ENCODE results near the gene CDHR5.

Gene CDHR5

DNA sequence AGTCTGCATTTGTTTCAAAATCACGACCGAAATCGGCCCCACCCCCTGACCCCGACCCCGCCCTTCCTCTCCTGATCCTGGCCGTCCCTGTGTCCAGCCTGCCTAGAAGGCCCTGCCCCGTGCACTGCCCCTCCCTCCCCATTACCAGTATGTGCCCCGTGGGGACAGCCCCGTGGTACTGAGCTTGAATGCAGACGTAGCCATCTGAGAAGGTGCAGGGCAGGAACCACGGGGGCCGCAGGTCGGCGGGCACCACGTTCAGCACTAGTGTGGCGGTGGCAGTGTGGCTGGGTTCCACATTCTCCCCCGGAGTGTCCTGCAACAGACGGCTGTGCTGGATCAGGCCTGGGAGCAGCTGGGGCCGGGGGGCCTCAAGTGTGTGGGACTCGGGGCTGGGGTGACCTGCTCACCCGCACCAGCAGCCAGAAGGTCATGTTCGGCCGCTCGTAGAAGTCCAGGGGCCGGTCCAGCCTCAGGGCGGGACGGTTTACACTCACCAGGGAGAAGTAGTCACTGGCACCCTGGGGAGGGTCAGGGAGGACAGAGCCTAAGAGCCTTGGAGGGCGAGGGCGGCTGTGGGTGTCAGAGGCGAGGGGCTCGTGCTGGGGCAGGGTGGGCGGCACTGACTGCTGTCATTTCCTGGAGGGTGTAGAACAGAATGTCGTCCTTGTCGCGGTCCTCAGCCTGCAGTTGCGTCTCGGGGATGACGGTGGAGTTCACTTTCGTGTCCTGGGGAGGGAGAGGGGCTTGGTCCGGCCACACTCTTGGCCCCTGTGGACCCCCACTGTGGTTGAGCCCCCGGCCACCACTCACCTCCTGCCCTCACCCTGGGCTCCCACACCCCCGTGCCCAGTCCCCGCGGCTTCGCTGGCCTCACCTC, 3.6 kb downstream of the CDHR5 start:
- DNase-seq = no peak

DNA sequence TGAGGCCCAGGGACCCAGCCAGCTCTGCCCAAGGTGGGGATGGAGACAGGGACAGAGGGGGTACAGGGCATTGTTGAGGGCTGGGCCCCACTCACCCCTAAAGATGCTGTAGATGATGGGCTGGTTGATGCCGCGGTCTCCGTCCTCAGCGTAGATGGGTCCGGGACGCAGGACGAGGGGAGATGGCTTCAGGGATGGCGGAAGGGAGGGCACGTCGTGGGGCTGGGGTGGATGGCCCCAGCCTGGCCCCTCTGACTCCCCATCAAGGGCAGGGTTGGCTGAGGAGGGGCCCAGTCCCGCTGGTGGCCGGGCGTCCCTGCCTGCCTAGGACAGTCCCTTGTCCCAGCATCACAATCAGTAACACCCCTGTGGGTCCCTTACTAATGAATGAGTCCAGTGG, 4.6 kb downstream of the CDHR5 start:
- no peak for DNase-seq

DNA sequence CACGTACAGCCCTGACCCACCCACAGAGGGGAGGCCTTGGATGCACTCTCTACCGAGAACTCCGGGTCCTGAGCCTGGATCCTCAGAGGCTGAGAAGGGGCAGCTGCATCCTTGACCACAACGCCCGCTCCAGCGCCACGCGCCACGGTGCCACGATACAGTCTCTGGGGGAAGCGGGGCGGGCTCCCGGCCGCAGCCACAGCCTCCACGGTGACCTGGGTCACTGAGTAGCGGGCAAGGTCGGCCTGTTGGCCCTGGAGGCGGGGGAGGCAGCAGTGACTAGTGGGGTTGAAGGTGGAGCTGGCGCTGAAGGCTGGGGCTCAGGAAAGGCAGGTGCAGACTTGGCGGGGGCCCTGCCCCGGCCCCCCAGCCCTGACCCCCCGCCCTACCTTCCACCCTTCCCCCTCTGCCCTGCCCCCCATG, 5.1 kb downstream of the CDHR5 start:
- DNase-seq = no peak

DNA sequence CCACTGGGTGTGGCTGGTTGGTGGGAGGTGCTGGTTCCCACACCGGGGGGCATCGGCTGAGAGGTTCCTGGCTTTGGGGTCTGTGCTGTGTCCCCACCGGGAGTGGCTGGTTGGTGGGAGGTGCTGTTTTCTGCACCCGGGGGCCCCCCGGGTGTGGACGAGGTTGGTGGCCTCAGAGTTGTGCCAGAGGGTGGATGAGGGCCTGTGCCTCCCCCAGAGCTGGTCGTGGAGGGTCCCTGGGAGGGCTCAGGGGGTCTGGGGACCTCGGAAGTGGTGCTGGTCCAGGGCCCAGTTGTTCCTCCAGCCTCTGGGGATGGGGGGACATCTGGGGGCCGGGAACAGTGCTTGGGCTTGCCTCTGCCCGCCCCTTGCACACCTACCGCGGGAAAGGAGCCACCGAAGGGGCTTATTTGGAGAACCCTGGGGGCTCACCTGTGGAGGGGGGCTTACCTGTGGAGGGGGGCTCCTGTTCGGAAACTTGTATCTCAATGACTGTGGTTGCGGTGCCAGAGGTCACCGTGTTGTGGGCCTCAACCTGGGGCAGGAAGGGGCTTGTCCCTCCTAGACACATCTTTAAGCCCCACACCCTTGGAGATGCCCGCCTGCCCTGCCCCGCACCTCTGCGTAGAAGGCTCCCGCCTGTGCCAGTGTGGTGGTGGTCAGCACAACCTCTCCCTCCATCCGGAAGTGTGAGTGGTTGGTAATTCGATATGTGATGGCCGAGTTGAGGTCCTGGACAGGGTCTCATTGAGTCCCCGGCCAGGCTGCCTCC, 5.7 kb downstream of the CDHR5 start:
- DNase-seq = no peak

DNA sequence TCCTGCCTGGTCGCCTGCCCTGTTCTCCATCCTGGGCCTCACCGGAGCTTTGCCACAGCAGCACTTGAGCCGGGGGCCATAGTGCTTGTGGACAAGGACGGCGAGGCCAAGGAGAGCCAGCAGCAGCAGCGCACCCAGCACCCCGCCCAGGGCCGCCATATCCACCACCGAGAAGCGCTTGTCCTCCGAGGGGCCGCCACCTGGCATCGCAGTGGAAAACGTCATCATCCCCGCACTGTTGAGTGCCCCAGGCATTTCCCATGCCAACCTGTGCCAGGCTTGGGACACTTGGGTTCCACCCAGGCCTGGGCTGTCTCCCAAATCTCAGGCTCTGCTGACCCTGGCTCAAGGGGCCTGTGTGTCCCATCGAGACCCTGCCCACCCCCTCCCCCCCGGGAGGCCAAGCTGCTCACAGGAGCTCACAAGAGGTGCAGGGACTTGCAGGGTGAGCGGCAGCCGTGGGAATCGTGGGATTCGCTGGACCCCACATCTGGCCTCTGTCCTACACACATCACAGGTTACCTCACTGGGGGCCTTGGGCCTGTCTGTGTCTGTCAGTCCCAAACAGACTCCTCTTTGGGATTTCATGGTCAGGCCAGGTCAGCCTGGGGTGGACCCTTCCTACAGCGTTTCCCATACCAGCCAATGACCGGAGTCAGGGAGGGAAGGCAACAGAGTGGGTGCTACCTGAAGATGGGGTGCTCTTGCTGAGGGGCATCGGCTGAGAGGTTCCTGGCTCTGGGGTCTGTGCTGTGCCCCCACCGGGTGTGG, 6.7 kb downstream of the CDHR5 start:
- DNase-seq = no peak

DNA sequence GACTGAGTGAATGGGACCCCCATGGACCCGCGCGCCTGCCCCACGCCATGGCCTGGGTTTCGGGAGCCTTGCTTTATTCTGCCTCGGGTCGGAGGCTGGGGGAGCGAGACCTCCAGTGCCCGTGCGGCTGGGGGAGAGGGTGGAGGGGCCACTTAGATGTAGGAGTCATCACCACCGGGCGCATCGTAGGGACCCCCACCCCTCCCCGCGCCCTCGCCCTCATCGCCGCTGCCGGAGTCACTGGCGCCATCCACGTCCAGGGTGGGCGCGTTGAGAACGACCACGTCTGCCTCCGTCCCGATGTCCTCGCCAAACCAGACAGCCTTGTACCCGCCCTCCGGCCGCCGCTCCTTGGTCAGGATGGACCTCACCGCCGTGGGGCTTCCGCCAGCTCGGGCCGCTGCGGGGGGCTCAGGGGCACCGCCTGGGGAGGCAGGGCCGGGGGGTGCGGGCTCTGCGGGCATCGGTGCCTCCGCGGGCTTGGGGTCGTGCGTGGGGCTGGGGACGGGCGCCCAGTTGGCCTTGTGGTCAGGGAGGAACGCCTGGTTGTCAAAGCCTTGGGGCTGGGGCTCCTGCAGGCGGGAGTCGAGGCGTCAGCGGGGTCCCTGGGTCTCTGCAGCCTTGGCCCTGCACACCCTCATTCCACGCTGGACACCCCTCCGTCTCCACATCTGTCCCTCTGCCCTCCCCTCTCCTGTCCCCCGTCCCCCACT, 7.4 kb downstream of the CDHR5 start:
- DNase-seq = no peak

DNA sequence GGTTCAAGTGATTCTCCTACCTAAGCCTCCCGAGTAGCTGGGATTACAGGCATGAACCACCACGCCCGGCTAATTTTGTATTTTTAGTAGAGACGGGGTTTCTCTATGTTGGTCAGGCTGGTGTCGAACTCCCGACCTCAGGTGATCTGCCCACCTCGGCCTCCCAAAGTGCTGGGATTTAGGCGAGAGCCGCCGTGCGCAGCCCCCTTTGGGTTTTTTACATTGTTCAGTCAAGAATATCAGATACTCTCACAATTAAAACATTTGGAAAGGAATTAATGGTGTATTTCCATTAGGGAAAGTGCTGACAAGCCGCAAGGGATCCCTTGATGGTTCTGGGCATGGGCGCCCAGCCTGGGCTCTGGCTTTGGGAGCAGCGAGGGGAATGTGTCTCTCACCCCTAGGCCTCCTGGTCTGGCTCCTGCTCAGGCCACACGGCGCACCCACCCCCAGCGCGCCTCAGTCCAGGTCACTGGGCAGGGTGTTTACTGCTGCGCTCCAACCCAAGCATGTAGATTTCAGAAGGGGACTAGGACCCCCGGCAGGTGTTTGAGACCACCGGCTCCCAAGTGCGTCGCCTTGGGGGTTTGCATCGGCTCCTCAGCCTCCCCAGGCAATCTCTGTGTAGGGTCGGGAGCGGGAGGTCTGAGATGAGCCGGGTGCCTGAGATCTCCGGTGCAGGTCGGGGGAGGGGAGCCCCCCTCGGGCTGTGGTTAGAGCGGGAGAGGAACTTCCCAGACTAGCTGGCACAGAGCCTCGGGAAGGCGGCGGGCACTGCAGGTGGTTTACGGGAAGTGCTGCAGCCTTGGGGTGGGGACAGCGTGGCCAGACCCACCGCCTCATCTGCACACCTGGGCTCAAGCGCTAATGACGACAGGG, 8.2 kb downstream of the CDHR5 start:
- DNase-seq = no peak

DNA sequence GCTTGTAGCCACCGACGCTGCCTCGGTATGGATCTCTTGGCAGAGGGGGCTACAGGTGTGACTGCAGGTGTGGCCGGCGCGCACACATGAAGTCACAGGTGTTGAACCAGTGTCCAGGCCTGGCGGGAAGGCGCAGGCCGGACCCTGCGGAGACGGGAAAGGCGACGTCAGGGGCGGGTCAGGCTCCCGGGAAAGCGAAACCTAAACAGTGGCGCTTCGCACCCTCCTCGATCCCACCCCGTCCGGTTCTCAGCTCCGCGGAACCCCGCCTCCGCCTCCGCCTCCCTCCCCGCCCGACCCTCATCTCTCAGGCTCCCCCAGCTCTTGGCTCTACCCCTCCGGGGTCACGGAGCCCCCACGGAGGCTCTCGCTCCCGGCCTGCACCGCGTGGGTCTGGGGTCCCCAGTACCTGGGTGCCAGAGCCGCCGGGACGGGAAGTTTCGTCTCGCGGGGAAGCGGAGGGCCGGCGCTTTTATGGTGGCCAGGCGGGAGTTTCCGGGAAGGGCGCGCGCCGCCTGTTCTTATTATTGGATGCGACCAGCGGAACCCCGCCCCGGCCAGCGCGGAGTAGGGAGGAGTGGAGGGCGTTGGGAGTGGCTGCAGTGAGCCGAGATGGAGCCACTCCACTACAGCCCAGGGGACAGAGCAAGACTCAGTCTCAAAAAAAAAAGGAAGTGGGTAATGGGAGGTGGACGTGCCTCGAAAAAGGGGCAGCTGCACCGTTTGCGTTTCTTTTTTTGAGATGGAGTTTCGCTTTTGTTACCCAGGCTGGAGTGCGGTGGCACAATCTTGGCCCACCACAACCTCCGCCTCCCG, 9.0 kb downstream of the CDHR5 start, which contains the start of gene IRF7:
Gene IRF7, minus strand, starts transcription at position 447 of the 816 bp plus-strand sequence. CDS start 586 bp downstream, outside the sequence.
- peak; percentile 85 to 96 for DNase-seq

DNA sequence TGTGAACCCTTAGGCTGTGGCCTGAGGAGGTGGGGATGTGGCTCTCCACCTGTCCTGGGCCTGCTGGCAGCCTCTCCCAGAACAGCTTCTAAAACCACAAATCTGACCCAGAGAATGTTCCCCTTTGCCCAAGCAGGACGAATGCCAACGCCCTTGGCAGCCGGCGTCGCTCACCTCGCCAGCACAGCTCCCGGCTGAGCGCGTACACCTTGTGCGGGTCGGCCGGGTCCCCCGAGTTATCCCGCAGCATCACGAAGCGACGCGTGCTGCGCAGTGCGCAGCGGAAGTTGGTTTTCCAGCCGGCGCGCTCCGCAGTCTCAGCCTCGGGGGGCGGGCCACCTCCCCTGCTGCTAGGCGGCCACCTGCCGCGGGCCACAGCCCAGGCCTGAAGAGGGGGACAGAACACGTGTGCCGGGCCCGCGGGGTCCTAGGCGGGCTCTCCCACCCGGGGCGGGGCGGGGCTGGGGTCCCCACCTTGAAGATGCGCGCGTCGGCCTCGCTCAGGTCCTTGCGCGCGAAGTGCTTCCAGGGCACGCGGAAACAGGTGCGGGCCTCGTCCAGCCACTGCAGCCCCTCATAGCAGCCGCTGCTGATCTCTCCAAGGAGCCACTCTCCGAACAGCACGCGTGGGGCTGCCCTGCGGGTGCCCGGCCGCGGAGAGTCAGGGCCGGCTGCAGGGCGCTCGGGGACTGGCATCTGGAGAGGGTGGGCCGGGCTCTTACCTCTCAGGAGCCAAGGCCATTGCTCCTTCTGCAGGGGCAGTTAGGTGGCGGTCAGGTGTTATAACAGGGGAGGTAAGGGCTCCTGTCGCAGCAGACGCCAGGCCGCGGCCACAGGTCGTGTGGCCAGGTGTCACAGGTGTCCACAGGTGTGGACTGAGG, 9.9 kb downstream of the CDHR5 start:
- DNase-seq = no peak

DNA sequence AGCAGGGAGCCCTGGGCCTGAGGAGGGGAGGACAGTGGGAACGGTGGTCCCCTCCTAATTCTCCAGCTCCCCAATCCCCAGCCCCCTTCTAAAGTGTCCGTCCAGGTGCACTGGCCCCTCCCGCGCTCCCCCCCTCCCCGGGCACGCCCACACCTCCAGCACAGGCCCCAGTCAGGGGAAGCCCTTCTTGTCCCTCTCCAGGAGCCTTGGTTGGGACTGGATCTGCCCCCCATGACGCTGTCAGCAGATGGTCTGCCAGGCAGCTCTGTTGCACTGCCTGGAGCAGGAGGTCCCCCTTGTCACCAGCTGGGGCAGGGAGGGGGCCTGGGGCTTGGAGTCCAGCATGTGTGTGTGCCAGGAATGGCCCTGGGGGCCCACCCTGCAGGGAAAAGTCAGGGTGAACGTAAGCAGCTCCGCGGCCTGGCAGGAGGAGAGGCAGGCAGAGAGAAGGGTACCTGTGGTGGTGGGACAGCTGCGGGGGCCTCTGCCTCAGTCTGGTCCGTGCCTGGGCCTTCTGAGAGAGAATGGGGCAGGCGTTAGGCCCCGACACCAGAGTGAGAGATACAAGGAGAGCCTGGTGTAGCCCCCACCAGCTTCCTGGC, 10.6 kb downstream of the CDHR5 start:
- DNase-seq = no peak

DNA sequence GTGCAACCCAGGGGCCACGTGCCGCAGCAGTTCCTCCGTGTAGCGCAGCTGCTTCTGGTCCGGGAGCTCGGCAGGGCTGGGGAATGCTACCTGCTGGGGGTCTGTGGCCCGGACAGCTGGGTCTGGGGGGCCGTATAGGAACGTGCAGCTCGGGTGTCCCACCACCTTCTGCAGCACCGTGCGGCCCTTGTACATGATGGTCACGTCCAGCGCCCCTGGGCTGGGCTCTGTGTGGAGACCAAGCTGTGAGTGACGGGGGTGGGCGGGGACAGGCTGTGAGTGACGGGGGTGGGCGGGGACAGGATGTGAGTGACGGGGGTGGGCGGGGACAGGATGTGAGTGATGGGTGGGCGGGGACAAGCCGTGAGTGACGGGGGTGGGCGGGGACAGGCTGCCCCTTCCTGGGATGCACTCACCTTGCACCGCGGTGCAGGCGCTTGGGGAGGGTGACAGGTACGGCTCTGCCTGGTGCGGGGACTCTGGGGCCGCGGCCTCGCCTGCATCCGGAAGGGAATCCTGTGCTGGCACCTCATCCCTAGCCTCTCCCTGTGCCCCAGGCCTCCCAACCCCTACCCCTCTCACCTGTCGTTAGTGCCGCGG, 11.3 kb downstream of the CDHR5 start:
- DNase-seq = peak; percentile 13 to 80

DNA sequence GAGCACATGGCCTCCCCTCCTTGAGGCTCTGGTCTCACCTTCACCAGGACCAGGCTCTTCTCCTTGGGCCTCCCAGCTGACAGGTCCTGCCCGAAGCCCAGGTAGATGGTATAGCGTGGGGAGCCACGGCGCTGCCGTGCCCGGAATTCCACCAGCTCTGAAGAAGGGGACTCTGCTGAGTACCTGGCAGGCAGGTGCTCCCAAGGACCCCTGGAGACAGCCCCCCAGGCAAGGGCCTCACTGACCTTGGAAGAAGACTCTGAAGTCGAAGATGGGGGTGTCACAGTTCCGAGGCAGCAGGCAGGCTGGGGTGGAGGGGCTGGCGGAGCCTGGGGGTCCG, 11.8 kb downstream of the CDHR5 start:
- no peak for DNase-seq

DNA sequence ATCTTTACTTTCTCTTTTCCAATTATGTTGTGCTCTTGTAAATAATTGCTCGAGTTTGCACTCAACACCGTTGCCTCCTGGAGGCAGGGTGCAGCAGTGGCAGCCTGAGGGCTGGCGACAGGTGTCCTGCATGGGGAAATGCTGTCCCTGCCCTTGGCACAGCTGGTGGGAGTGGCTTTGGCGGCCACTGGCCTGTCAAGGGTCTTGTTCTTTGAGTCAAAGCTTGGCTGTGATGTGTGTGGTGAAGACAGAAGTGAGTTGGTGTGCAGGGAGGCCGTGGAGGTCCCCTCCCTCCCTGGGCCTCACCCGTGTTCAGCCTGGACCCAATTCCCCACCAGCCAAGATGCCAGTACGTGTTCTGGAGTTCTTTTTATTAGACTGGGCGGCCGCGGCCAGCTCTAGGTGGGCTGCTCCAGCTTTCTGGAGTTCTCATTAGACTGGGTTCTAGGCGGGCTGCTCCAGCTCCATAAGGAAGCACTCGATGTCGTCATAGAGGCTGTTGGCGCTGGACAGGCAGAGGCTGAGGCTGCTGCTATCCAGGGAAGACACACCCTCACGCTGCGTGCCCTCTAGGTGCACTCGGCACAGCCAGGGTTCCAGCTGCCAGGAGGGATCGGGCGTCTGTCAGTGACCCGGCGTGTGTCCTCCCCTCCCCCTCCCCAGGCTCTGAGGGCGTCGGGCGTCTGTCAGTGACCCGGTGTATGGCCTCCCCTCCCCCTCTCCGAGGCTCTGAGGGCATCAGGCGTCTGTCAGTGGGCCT, 12.4 kb downstream of the CDHR5 start:
- no peak for DNase-seq

DNA sequence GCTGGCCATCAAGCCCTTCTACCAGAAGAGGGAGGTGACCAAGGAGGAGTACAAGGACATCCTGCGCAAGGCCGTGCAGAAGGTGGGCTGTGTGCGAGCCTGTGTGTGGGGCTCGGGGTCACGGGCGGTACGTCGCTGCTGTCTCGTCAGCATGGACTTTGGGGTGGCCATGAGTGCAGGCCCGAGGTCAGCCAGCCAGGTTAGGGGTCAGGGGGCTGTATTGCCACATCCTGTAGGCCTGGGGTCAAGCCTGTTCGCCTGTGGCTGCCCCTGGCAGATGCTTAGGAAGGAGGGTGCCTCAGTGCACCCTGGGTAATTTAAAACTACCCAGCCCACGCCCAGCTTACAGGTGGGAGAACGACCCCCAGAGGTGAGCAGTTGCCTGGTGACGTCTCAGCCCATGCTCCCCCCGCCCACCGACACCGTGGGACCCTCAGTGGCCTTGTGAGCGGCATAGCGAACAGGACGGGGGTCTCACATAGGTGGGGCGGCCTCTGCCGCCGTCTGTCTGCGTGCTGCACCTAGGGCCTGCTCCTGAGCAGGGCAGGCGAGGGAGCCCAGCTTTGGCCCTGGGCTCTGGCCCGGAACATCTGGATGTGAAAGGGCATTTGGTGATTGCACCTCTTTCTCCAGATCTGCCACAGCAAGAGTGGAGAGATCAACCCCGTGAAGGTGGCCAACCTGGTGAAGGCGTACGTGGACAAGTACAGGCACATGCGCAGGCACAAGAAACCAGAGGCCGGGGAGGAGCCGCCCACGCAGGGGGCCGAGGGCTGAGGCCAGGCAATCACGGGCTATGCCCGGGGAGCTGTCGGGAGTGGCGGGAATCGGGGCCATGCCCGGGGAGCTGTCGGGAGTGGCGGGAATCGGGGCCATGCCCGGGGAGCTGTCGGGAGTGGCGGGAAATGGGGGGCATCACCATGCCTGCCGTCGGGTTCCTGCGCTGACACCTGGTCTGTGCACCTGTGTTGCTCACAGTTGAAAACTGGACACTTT, 13.5 kb downstream of the CDHR5 start:
- no peak for DNase-seq

DNA sequence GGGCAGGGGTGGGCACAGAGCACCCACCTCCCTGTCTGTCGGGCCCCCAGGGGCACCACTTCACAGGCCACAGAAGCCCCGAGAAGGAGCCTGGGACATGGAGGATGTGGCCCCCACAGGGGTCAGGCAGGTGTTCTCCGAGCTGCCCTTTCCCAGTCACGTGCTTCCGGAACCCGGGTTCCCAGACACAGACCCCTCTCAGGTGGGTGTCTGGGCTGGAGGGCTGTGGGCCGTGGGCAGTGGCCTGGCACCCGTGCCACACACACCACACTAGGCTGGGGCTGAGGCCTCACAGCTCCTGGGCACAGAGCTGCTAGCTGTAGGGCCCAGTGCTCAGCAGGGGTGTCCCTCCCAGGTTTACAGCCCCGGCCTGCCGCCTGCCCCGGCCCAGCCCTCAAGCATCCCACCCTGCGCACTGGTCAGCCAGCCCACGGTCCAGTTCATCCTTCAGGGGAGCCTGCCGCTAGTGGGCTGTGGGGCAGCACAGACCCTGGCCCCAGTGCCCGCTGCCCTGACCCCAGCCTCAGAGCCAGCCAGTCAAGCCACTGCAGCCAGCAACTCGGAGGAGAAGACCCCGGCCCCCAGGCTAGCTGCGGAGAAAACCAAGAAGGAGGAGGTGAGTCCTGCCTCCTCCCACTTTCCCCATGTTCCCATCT, 14.5 kb downstream of the CDHR5 start:
- no peak for DNase-seq

DNA sequence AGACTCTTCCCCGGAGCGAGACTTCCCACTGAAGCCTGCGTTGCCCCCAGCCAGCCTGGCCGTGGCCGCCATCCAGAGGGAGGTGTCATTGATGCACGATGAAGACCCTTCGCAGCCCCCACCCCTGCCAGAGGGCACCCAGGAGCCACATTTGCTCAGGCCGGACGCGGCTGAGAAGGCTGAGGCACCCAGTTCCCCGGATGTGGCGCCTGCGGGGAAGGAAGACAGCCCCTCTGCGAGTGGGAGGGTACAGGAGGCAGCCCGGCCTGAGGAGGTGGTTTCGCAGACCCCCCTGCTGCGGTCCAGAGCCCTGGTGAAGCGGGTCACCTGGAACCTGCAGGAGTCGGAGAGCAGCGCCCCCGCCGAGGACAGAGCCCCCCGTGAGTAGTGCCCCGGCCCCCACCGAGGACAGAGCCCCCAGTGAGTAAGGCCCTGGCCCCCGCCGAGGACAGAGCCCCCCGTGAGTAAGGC, 15.4 kb downstream of the CDHR5 start:
- DNase-seq = no peak

Data from NCI-H187 (cell line).